Ishikawa (cell line): ENCODE results near the gene OPCML.

Source experiments
- CEBPB ChIP-seq: IDR thresholded peaks from 2 replicates; pipeline ENCODE4 v1.6.1; 2012
- CREB1 ChIP-seq: IDR thresholded peaks from 2 replicates; pipeline ENCODE4 v1.6.1; 2012; ENCODE audit warnings: low read depth
- EGR1 ChIP-seq: IDR thresholded peaks from 2 replicates; pipeline ENCODE4 v1.6.1; 2012
- EP300 ChIP-seq: IDR thresholded peaks from 2 replicates; pipeline ENCODE4 v1.6.1; 2012; ENCODE audit warnings: borderline replicate concordance
- FOXM1 ChIP-seq: IDR thresholded peaks from 2 replicates; pipeline ENCODE4 v1.6.1; 2012; ENCODE audit warnings: low read depth, borderline replicate concordance
- MAX ChIP-seq: IDR thresholded peaks from 2 replicates; pipeline ENCODE4 v1.6.1; 2012
- NFIC ChIP-seq: IDR thresholded peaks from 2 replicates; pipeline ENCODE4 v1.6.1; 2012
- RAD21 ChIP-seq: IDR thresholded peaks from 2 replicates; pipeline ENCODE4 v1.6.1; 2012; ENCODE audit warnings: low read depth
- REST ChIP-seq: IDR thresholded peaks from 2 replicates; pipeline ENCODE4 v1.6.1; 2012; ENCODE audit warnings: low read depth, mild to moderate bottlenecking
- TAF1 ChIP-seq: IDR thresholded peaks from 2 replicates; pipeline ENCODE4 v1.6.1; 2012; ENCODE audit warnings: low read depth, mild to moderate bottlenecking
- TCF12 ChIP-seq: IDR thresholded peaks from 2 replicates; pipeline ENCODE4 v1.6.1; 2012; ENCODE audit warnings: low read depth
- TEAD4 ChIP-seq: IDR thresholded peaks from 2 replicates; pipeline ENCODE4 v1.6.1; 2012
- USF1 ChIP-seq: IDR thresholded peaks from 2 replicates; pipeline ENCODE4 v1.6.1; 2012
- YY1 ChIP-seq: IDR thresholded peaks from 2 replicates; pipeline ENCODE4 v1.6.1; 2012; ENCODE audit warnings: low read depth
- ZBTB7A ChIP-seq: IDR thresholded peaks from 2 replicates; pipeline ENCODE4 v1.6.1; 2012; ENCODE audit warnings: low read depth

Gene OPCML

GRCh38 chr11:132858223-132858622, 674.1 kb downstream of the OPCML start:
- TF ChIP-seq EGR1 (no peak), TCF12 (no peak), FOXM1 (no peak), USF1 (no peak), ZBTB7A (no peak), TEAD4 (no peak), MAX (no peak), NFIC (no peak), CREB1 (no peak), YY1 (no peak), TAF1 (no peak)

- TF ChIP-seq YY1 (no peak), RAD21 (no peak)
Observed at GRCh38 chr11:132856032-132856431, 676.3 kb downstream of the OPCML start.

- no peak for TF ChIP-seq EP300
Observed at GRCh38 chr11:132855516-132855915, 676.8 kb downstream of the OPCML start.

- TF ChIP-seq NFIC: no peak
- TF ChIP-seq EP300: no peak
- TF ChIP-seq TAF1: no peak
- no peak for TF ChIP-seq FOXM1
- TF ChIP-seq REST: no peak
- no peak for TF ChIP-seq TCF12
- TF ChIP-seq TEAD4: no peak
- TF ChIP-seq MAX: no peak
- TF ChIP-seq YY1: no peak
Observed at GRCh38 chr11:132853886-132854285, 678.4 kb downstream of the OPCML start.

- TF ChIP-seq TAF1: no peak
- no peak for TF ChIP-seq CEBPB
- no peak for TF ChIP-seq USF1
- TF ChIP-seq CREB1: no peak
- TF ChIP-seq MAX: no peak
- TF ChIP-seq TEAD4: no peak
- no peak for TF ChIP-seq REST
- no peak for TF ChIP-seq YY1
- no peak for TF ChIP-seq RAD21
- no peak for TF ChIP-seq FOXM1
- TF ChIP-seq TCF12: no peak
- no peak for TF ChIP-seq EP300
- no peak for TF ChIP-seq ZBTB7A
- no peak for TF ChIP-seq NFIC
- no peak for TF ChIP-seq EGR1
Observed at GRCh38 chr11:132852361-132852760, 679.9 kb downstream of the OPCML start.

- TF ChIP-seq NFIC (no peak), FOXM1 (no peak), REST (no peak), MAX (no peak), ZBTB7A (no peak)
Observed at GRCh38 chr11:132851247-132851646, 681.1 kb downstream of the OPCML start.
